C4-2B (cell line): ENCODE measurements around the gene C13orf46.
"Not testable (repeated sequence)": the region's sequence is repeated elsewhere in the genome, so short reads cannot be mapped to it uniquely, and the experiment has no call there.

ENCODE experiments used
- H3K27ac ChIP-seq: fragments of 450-650 bp; 2 replicates; pipeline ENCODE4 v1.5.1; 2017
- ZFX ChIP-seq: fragments of 450-650 bp; IDR thresholded peaks from 2 replicates; pipeline ENCODE4 v1.6.1; 2017
- TF ChIP-seq, protein P1 (sequence below): fragments of 450-650 bp; conservative IDR thresholded peaks from 2 replicates; pipeline ENCODE4 v1.5.1; 2017; ENCODE audit warnings: mild to moderate bottlenecking

C13orf46 gene

DNA sequence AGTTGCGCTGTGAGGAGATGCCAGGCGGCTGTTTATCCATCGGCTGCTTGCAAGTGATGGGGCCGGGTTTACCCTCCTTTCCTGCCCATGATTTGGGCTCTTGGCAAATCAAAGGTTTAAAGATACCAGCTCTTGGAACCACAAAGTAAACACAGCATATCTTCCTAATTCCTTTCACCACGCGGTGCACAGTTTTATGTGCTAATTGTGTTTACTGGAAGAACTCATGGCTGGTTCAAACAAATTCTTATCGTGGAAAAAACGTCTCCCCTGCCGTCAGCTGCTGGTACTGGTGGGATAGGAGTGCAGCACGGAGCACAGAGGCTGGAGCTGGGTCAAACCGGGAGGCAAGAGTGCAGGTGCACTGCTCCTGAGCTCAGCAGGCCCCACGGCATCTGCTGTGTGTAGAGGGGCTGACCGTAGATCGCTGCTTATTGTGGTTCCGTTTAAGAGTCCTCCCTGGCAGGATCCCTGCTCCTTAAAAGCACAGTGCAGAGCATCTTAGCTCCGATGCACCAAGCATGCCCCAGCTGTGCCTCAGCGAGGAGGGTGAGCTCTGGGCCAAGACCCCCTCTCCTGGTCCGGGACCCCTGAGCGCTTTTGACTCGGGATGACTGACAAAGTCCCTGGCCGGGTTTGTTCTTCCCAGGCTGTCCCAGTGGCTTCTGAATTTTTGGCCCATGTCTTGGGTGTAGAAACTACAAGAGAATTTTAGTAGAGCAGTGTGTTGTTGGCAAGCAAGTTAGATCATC is 58.7 kb downstream of the C13orf46 start:
- no peak overlapping the region for H3K27ac ChIP-seq
- TF ChIP-seq ZFX: no peak
- TF ChIP-seq, protein P1, sequence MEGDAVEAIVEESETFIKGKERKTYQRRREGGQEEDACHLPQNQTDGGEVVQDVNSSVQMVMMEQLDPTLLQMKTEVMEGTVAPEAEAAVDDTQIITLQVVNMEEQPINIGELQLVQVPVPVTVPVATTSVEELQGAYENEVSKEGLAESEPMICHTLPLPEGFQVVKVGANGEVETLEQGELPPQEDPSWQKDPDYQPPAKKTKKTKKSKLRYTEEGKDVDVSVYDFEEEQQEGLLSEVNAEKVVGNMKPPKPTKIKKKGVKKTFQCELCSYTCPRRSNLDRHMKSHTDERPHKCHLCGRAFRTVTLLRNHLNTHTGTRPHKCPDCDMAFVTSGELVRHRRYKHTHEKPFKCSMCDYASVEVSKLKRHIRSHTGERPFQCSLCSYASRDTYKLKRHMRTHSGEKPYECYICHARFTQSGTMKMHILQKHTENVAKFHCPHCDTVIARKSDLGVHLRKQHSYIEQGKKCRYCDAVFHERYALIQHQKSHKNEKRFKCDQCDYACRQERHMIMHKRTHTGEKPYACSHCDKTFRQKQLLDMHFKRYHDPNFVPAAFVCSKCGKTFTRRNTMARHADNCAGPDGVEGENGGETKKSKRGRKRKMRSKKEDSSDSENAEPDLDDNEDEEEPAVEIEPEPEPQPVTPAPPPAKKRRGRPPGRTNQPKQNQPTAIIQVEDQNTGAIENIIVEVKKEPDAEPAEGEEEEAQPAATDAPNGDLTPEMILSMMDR: no peak

DNA sequence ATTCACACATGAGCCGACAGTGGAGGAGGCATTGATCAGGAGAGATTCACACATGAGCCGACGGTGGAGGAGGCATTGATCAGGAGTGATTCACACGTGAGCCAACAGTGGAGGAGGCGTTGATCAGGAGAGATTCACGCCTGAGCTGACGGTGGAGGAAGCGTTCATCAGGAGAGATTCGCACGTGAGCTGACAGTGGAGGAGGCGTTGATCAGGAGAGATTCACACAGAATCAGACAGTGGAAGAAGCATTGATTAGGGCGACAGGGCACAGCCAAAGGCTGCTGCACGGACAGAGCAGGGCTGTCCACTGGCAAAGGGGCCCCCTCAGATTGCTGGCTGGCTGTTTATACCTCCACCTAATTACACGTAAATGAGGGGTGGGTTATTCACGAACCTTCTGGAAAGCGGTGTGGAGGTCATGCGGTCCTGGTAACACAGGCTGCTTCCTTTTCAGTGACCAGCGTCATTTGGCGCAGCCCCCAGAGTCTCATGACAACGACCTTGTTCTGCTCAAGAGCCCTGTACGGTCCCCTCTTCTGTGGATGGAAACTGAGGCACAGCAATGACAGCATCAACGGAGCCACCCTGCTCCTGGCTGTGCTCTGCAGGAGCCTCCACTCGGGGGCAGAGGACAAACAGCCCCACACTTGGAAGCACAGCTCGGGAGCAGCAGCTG is 59.4 kb downstream of the C13orf46 start:
- TF ChIP-seq, protein P1: no peak
- no peak for TF ChIP-seq ZFX
- no peak overlapping the region for H3K27ac ChIP-seq

DNA sequence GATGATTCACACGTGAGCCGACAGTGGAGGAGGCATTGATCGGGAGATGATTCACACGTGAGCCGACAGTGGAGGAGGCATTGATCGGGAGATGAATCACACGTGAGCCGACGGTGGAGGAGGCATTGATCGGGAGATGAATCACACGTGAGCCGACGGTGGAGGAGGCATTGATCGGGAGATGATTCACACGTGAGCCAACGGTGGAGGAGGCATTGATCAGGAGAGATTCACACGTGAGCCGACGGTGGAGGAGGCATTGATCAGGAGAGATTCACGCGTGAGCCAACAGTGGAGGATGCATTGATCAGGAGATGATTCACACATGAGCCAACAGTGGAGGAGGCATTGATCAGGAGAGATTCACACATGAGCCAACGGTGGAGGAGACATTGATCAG is 60.0 kb downstream of the C13orf46 start:
- not testable (repeated sequence) for H3K27ac ChIP-seq

DNA sequence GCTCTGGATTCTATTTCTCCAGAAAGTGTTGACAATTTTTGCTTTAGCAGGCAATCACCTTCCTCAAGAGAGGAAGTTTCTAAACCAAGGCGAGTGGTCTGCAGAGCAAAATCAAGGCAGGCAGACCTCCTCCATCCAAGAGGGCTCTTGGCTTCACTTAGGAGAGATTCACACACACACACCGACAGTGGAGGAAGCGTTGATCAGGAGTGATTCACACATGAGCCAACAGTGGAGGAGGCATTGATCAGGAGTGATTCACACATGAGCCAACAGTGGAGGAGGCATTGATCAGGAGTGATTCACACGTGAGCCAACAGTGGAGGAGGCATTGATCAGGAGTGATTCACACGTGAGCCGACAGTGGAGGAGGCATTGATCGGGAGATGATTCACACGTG is 60.5 kb downstream of the C13orf46 start:
- not testable (repeated sequence) for H3K27ac ChIP-seq

DNA sequence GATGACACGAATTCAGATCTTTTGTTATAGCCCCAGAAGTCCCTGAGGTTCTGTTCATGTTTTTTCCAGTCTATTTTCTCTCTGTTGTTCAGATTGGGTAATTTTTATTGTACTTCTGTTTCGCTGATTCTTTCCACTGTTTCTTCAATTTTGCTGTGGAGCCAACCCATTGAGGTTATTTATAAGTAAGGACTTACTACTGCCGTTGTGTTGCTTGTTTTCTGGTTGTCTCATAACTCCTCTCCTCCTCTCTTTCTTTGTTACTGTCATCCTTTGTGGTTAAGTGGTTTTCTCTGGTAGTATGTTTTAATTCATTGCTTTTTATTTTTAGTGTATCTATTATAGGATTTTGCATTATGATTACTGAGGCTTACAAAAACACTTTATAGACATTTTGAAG is 61.3 kb downstream of the C13orf46 start:
- no peak for TF ChIP-seq ZFX
- TF ChIP-seq, protein P1: no peak
- no peak overlapping the region for H3K27ac ChIP-seq

DNA sequence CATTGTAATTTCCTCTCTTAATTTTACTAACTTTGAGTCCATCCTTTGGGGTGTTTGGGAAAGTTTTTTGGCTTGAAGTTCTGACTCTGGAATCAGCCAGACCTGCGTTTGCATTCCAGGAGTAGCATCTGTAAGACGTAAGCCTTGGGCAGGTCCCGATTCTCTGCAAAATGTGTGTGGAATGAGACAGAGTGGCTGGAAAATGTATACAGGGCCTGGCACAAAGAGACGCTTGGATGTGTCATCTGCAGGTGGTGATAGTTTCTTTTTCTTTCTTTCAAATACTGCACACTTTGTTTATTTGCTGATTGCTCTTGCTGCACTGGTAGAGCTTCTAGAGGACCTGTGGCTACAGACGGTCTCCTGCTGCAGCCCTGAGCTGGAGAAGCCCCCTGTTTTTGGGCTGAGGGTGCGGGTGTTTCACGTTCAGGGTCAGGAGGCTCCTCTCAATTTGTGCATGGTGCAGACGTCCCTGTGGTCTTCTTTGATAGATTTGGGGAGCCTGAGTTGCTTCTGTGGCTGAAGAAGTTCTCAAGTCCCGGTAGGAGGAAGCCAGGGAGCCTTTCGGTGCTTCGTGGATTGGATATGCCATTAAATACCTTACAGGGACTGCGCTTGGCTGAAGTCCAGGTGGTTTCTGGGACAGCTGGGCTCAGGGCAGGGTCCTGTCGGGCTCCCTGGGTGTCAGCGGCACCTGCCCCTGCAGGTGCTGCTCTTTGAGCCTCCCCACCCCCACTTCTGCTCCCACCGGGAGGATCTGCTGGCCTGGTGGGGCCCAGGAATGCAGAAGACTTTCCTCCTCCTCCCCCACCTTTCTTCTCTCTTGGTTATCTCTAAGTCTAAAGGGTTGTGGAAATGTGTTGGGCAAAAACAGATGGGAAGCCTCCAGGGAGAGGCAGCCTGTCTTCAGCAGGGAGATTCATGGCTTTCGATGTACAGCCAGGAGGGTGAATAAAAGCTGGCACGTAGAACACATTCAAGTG is 66.0 kb downstream of the C13orf46 start:
- TF ChIP-seq ZFX: no peak
- TF ChIP-seq, protein P1: no peak
- no peak overlapping the region for H3K27ac ChIP-seq

DNA sequence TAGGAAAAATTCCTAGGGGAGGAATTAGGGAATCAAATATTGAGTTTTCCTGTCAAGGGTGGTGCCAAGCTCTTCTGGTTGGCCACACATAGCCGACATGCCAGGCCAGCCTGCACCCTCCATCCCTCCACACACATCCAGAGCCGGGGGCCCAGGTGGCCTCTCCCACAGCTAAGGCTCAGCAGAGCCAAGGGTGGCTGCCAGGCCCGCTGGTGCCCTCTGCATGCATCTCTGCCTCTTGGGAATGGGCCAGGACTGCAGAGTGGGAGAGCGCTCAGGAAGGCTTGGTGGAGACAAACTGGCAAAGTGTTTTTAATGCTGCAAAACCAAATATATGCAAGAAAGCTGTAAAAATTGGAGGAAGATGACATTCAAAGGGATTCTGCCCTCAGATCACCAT is 67.3 kb downstream of the C13orf46 start:
- H3K27ac ChIP-seq: no peak overlapping the region
- TF ChIP-seq, protein P1: no peak
- TF ChIP-seq ZFX: no peak

DNA sequence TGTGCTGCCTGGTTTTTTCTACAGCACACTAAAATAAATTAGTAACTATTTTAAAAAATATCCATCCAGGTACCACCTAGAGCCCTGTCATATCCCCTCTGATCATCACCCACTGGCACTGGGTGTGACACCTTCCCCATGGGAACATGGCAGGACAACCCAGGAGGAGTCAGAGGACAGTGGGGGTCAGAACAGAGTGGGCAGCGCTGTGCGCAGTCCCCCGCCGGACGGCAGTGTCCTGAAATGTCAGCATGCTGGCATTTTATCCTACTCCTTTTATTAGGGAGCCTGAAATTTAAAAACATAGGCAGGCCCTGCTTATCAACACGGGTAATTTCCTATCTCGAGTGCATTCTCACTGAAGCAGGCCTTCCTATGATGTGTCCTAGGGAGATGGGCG is 67.9 kb downstream of the C13orf46 start:
- TF ChIP-seq, protein P1: no peak
- TF ChIP-seq ZFX: no peak
- no peak overlapping the region for H3K27ac ChIP-seq
